ENCODE measurements around the gene CPPED1.

GRCh38 chr16:12637002-12637401, 166.7 kb downstream of the CPPED1 start:
- no peak for TF ChIP-seq CTCF (IDR thresholded peaks at IDR 0.05 in 2 of 3, conservative IDR thresholded peaks at IDR 0.05 in 1 of 3; ENCODE audit: borderline replicate concordance in 1 of 3, insufficient read depth in 1 of 3, low read depth in 2 of 3, low read length in 2 of 3)
- TF ChIP-seq YY1 (IDR thresholded peaks at IDR 0.05; ENCODE audit: extremely low read depth, insufficient replicate concordance, low read depth, low read length), result no peak
- TF ChIP-seq EZH2 (IDR thresholded peaks at IDR 0.05), result no peak
- no peak for TF ChIP-seq POLR2A (IDR thresholded peaks at IDR 0.05; ENCODE audit: borderline replicate concordance, extremely low read depth, insufficient read depth, insufficient read length)
- no peak for TF ChIP-seq SIN3A (IDR thresholded peaks at IDR 0.05; ENCODE audit: low read depth)
- no peak for TF ChIP-seq EZH2phosphoT487 (IDR thresholded peaks at IDR 0.05; ENCODE audit: borderline replicate concordance)
- TF ChIP-seq RAD21 (IDR thresholded peaks at IDR 0.05; ENCODE audit: low read depth), result no peak
- no peak for TF ChIP-seq POLR2AphosphoS5 (IDR thresholded peaks at IDR 0.05; ENCODE audit: low read depth, low read length)
- no peak for TF ChIP-seq SP1 (IDR thresholded peaks at IDR 0.05; ENCODE audit: low read depth)
- TF ChIP-seq TCF7L2 (IDR thresholded peaks at IDR 0.05; ENCODE audit: borderline replicate concordance, extremely low read depth, insufficient read depth, insufficient read length), result no peak
- no peak for TF ChIP-seq ATF3 (IDR thresholded peaks at IDR 0.05)
- TF ChIP-seq JUND (IDR thresholded peaks at IDR 0.05), result no peak
- TF ChIP-seq ZNF274 (IDR thresholded peaks at IDR 0.05; ENCODE audit: low read depth, low read length), result no peak
- TF ChIP-seq EGR1 (IDR thresholded peaks at IDR 0.05; ENCODE audit: low read depth), result no peak
